Measurements from ENCODE around the gene HECA.

DNA sequence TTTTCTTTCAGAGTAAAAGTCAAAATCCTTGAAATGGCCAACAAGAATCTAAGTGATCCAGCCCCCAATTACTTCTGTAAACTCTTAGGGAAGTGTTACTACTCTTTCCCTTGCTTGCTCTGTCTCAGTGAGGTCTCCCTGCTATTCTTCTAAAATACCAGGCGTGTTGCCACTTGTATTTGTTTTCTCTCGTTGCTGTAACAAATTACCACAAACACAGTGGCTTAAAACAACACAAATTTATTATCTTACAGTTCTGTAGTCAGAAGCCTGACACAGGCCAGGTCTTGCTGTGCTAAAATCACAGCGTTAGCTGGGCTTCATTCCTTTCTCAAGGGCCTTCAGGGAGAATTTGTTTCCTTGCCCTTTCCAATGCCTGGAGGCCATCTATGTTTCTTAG is 59.9 kb downstream of the HECA start:
- no peak for TF ChIP-seq ESRRA (CRISPR knock-in tag; IDR thresholded peaks at IDR 0.05; ENCODE audit: borderline replicate concordance)
- TF ChIP-seq, protein P1, sequence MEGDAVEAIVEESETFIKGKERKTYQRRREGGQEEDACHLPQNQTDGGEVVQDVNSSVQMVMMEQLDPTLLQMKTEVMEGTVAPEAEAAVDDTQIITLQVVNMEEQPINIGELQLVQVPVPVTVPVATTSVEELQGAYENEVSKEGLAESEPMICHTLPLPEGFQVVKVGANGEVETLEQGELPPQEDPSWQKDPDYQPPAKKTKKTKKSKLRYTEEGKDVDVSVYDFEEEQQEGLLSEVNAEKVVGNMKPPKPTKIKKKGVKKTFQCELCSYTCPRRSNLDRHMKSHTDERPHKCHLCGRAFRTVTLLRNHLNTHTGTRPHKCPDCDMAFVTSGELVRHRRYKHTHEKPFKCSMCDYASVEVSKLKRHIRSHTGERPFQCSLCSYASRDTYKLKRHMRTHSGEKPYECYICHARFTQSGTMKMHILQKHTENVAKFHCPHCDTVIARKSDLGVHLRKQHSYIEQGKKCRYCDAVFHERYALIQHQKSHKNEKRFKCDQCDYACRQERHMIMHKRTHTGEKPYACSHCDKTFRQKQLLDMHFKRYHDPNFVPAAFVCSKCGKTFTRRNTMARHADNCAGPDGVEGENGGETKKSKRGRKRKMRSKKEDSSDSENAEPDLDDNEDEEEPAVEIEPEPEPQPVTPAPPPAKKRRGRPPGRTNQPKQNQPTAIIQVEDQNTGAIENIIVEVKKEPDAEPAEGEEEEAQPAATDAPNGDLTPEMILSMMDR (IDR thresholded peaks at IDR 0.05) = no peak
